HCT116 (cell line): ENCODE data around the gene FKBP2. TPM values are rescaled to one million over a fixed set of nuclear protein-coding genes. Genes with fewer than 3 reads are reported as not detected.

Source experiments
- ATAC-seq: fragments of 200-7000 bp; cut with Tn5 transposase; 2 replicates; pipeline ENCODE4 v1.9.1; 2020; ENCODE audit warnings: mild to moderate bottlenecking, moderate library complexity
- BruUV-seq: library from RNA; stranded (reverse); fragments of 400-500 nt; replicated peaks from 2 replicates; lab custom pipeline; 2021; lab: Mats Ljungman, UMichigan
- CTCF ChIA-PET: fragments of 300-600 bp; sonication (Branson Sonifier 250); formaldehyde crosslinking; loops from one replicate; lab custom pipeline; 2021; ENCODE audit warnings: antibody characterized with exemption; lab: Charles Lee
- POLR2A ChIA-PET: fragments of 300-600, 350-600 bp; sonication (Branson Sonifier 250); formaldehyde crosslinking; loops from one replicate; lab custom pipeline; 2021; ENCODE audit warnings: antibody characterized with exemption; lab: Charles Lee
- RAD21 ChIA-PET, 2 experiments: fragments of 300-600 bp; sonication (Branson Sonifier 250); formaldehyde crosslinking; loops; one replicate each; lab custom pipeline; 2023; ENCODE audit warnings: low total read pairs in 2 of 2; ENCODE audit not compliant: uncharacterized antibody in 2 of 2, unreplicated experiment in 2 of 2, low non-redundant PET in 1 of 2; lab: Charles Lee
- DNase-seq: peaks from one replicate; pipeline ENCODE4 v3.0.0-alpha.2; 2010; ENCODE audit warnings: low read depth, low spot score
- H2AFZ ChIP-seq: fragments of 200-600 bp; shearing (Covaris generic), sonication (generic); 2 replicates; pipeline ENCODE4 v1.6.1; 2017; ENCODE audit warnings: low read depth, mixed run types, mixed read lengths, antibody characterized with exemption, low read length; ENCODE audit not compliant: poor library complexity, severe bottlenecking
- H3K27ac ChIP-seq: 2 replicates; pipeline ENCODE4 v1.5.1; 2012; ENCODE audit warnings: low read depth, low read length
- H3K27me3 ChIP-seq: fragments of 200-600 bp; sonication (generic); 2 replicates; pipeline ENCODE4 v1.6.1; 2016; ENCODE audit warnings: mixed run types, low read length, mixed read lengths; ENCODE audit not compliant: insufficient read depth
- H3K36me3 ChIP-seq, 2 experiments: fragments of 200-500 bp in 1 of 2; fragments of 200-600 bp in 1 of 2; sonication (Bioruptor generic) in 1 of 2; sonication (generic) in 1 of 2; 2 replicates each; pipeline versions ENCODE4 v1.5.1 to v1.6.1; 2014 to 2016; ENCODE audit warnings: low read length in 2 of 2, inconsistent platforms in 1 of 2, mixed read lengths in 1 of 2, mixed run types in 1 of 2; ENCODE audit not compliant: insufficient read depth in 2 of 2, control insufficient read depth in 1 of 2
- H3K4me1 ChIP-seq, 2 experiments: fragments of 200-600 bp in 1 of 2; sonication (generic) in 1 of 2; 2 replicates each; pipeline versions ENCODE4 v1.5.1 to v1.6.1; 2012 to 2017; ENCODE audit warnings: low read length in 2 of 2, inconsistent platforms in 1 of 2, mild to moderate bottlenecking in 1 of 2, mixed read lengths in 1 of 2, mixed run types in 1 of 2, moderate library complexity in 1 of 2; ENCODE audit not compliant: insufficient read depth in 2 of 2, control insufficient read depth in 1 of 2
- H3K4me2 ChIP-seq: fragments of 200-600 bp; sonication (generic); 2 replicates; pipeline ENCODE4 v1.6.1; 2017; ENCODE audit warnings: mixed run types, low read length, mixed read lengths
- H3K4me3 ChIP-seq, 2 experiments: fragments of 200-600 bp in 1 of 2; sonication (generic) in 1 of 2; replicated peaks in 1 of 2; 2 replicates each; pipeline ENCODE4 v1.5.1; 2011 to 2016; ENCODE audit warnings: low read length in 2 of 2, control low read depth in 1 of 2, low read depth in 1 of 2, mild to moderate bottlenecking in 1 of 2, mixed read lengths in 1 of 2, mixed run types in 1 of 2
- H3K79me2 ChIP-seq: fragments of 200-600 bp; sonication (generic); 2 replicates; pipeline ENCODE4 v1.6.1; 2017; ENCODE audit warnings: mild to moderate bottlenecking, mixed run types, low read length, moderate library complexity, mixed read lengths; ENCODE audit not compliant: insufficient read depth
- H3K9ac ChIP-seq: fragments of 200-600 bp; sonication (generic); 2 replicates; pipeline ENCODE4 v1.6.1; 2016; ENCODE audit warnings: low read length, mixed read lengths
- H3K9me2 ChIP-seq: fragments of 200-600 bp; sonication (generic), shearing (Covaris generic); 2 replicates; pipeline ENCODE4 v1.6.1; 2017; ENCODE audit warnings: mixed run types, mild to moderate bottlenecking, moderate library complexity; ENCODE audit not compliant: insufficient read depth
- H3K9me3 ChIP-seq, 2 experiments: fragments of 200-500 bp in 1 of 2; fragments of 200-600 bp in 1 of 2; sonication (Bioruptor generic) in 1 of 2; sonication (generic) in 1 of 2; 2 replicates each; pipeline ENCODE4 v1.6.1; 2014 to 2017; ENCODE audit warnings: low read length in 2 of 2, mixed read lengths in 2 of 2, inconsistent platforms in 1 of 2, low read depth in 1 of 2, mild to moderate bottlenecking in 1 of 2, mixed run types in 1 of 2, moderate library complexity in 1 of 2; ENCODE audit not compliant: control insufficient read depth in 1 of 2, insufficient read depth in 1 of 2
- H4K20me1 ChIP-seq: fragments of 200-600 bp; sonication (generic), shearing (Covaris generic); 2 replicates; pipeline ENCODE4 v1.6.1; 2017; ENCODE audit warnings: mixed run types, mild to moderate bottlenecking, moderate library complexity; ENCODE audit not compliant: insufficient read depth
- ATF3 ChIP-seq: IDR thresholded peaks from 2 replicates; pipeline ENCODE4 v1.6.1; 2012
- ELF1 ChIP-seq: IDR thresholded peaks from 2 replicates; pipeline ENCODE4 v1.6.1; 2012; ENCODE audit warnings: low read depth, borderline replicate concordance
- FOSL1 ChIP-seq: IDR thresholded peaks from 2 replicates; pipeline ENCODE4 v1.6.1; 2012; ENCODE audit warnings: low read depth
- JUND ChIP-seq: IDR thresholded peaks from 2 replicates; pipeline ENCODE4 v1.6.1; 2012
- REST ChIP-seq: IDR thresholded peaks from 2 replicates; pipeline ENCODE4 v1.6.1; 2012; ENCODE audit warnings: low read depth
- TCF7L2 ChIP-seq: IDR thresholded peaks from 2 replicates; pipeline ENCODE4 v1.7.0; 2011; ENCODE audit warnings: borderline replicate concordance, inconsistent platforms; ENCODE audit not compliant: insufficient read depth, insufficient read length; ENCODE audit errors: extremely low read depth
- ZBTB33 ChIP-seq: IDR thresholded peaks from 2 replicates; pipeline ENCODE4 v1.6.1; 2011; ENCODE audit warnings: mild to moderate bottlenecking, low read length, moderate library complexity; ENCODE audit not compliant: insufficient replicate concordance; ENCODE audit errors: extremely low read depth
- ZNF274 ChIP-seq: fragments of 200-500 bp; sonication (Bioruptor generic); IDR thresholded peaks from 2 replicates; pipeline ENCODE4 v1.6.1; 2014; ENCODE audit warnings: mild to moderate bottlenecking, low read depth, low read length, inconsistent platforms
- intact Hi-C: fragments of 100-400 bp; cut with micrococcal nuclease; formaldehyde crosslinking; loops from 2 replicates; pipeline ENCODE4 v1.10.0; 2022
- total RNA-seq: library from RNA; stranded (reverse); gene quantifications from one replicate; pipeline ENCODE4 v1.2.1, GENCODE V29; 2021; ENCODE audit not compliant: unreplicated experiment

FKBP2 gene
- total RNA-seq, 1 experiment from 2014 or later, result 69.2 TPM

GRCh38 chr11:64258946-64259532 is 18.1 kb downstream of the FKBP2 start:
- intact Hi-C loops, result no loop called here

More at GRCh38 chr11:64258946-64259532, 18.1 kb downstream of the FKBP2 start:
- no peak for DNase-seq
- H3K9me2 ChIP-seq, result no peaks in the 10 kb centered on the region
- no peaks in the 10 kb centered on the region for H3K27me3 ChIP-seq
- no peak overlapping the region for H3K9ac ChIP-seq
- H3K36me3 ChIP-seq, result peaks cover 30 to 67% of the 10 kb centered on the region in 2 experiments; a peak in 3 of 4 replicates
- TF ChIP-seq JUND (no peak), ELF1 (no peak), FOSL1 (no peak), ZNF274 (no peak), TCF7L2 (no peak), ZBTB33 (no peak), REST (no peak), ATF3 (no peak)
- H3K9me3 ChIP-seq, result no peaks in the 10 kb centered on the region
- H3K4me3 ChIP-seq, result no peak overlapping the region
- H3K4me1 ChIP-seq, result peaks cover 4 to 11% of the 10 kb centered on the region in 2 experiments; a peak in 3 of 4 replicates
- ChIA-PET RAD21 (no interaction called here), POLR2A (no interaction called here), CTCF (no interaction called here)
- H3K79me2 ChIP-seq, result peaks cover 14% of the 10 kb centered on the region; the same call in 1 of the 2 replicates
- no peak overlapping the region for H3K27ac ChIP-seq
- H4K20me1 ChIP-seq, result no peaks in the 10 kb centered on the region
- H2AFZ ChIP-seq, result no peak overlapping the region
- BruUV-seq, result no TSS peak
- no peak overlapping the region for H3K4me2 ChIP-seq
- ATAC-seq, result no peak
